Aorta (tissue), 5 donors: ENCODE measurements around the gene SNPH. TPM values are rescaled to one million over a fixed set of nuclear protein-coding genes. Genes with fewer than 3 reads are reported as not detected.

Source experiments
- ATAC-seq: fragments of 200-7000 bp; cut with Tn5 transposase; one replicate; pipeline ENCODE4 v1.9.1; 2022; ENCODE audit warnings: moderate library complexity; ENCODE audit not compliant: low FRiP score
- DNase-seq, 2 donors: peaks; one replicate each; pipeline ENCODE4 v3.0.0-alpha.2; 2020
- H3K27ac ChIP-seq, 2 donors: one replicate each; pipeline ENCODE4 v1.5.1; 2013; ENCODE audit warnings: low read length in 2 of 2, mild to moderate bottlenecking in 2 of 2, moderate library complexity in 2 of 2, control low read depth in 1 of 2, inconsistent platforms in 1 of 2, low read depth in 1 of 2
- H3K27me3 ChIP-seq, 2 donors: one replicate each; pipeline ENCODE4 v1.6.1; 2013; ENCODE audit warnings: control low read depth in 1 of 2, low read length in 1 of 2, mild to moderate bottlenecking in 1 of 2, moderate library complexity in 1 of 2; ENCODE audit not compliant: insufficient read depth in 2 of 2, control insufficient read depth in 1 of 2
- H3K36me3 ChIP-seq, 2 donors: one replicate each; pipeline ENCODE4 v1.6.1; 2013; ENCODE audit warnings: control low read depth in 1 of 2, low read length in 1 of 2, mild to moderate bottlenecking in 1 of 2; ENCODE audit not compliant: insufficient read depth in 2 of 2, control insufficient read depth in 1 of 2
- H3K4me1 ChIP-seq, 2 donors: one replicate each; pipeline ENCODE4 v1.6.1; 2013; ENCODE audit warnings: low read length in 2 of 2, control low read depth in 1 of 2, mild to moderate bottlenecking in 1 of 2, moderate library complexity in 1 of 2; ENCODE audit not compliant: insufficient read depth in 2 of 2, control insufficient read depth in 1 of 2
- H3K4me3 ChIP-seq, 2 donors: one replicate each; pipeline ENCODE4 v1.5.1; 2013; ENCODE audit warnings: low read length in 2 of 2, control low read depth in 1 of 2, mild to moderate bottlenecking in 1 of 2
- H3K9me3 ChIP-seq: one replicate; pipeline ENCODE4 v1.6.1; 2013; ENCODE audit warnings: mild to moderate bottlenecking, low read length; ENCODE audit not compliant: control insufficient read depth
- WGBS, 2 donors: extraction: QIAGEN DNeasy Blood & Tissue Kit; methylation state at CpG; one replicate each; pipeline ENCODE4 v1.1.7; 2013; 5-methylcytosine and 5-hydroxymethylcytosine counted together
- intact Hi-C, 2 donors: fragments of 100-400 bp; cut with DNase I; formaldehyde crosslinking; loops; one replicate each; pipeline versions ENCODE4 v1.14.2 to v1.15.0; 2022
- polyA plus RNA-seq, 2 donors: library from polyadenylated mRNA; stranded (reverse); fragments of 200-250 nt; gene quantifications; one replicate each; pipeline ENCODE4 v1.2.3, GENCODE V29; 2013
- total RNA-seq, 2 donors: library from RNA; stranded (reverse); fragmentation: NEBNext Ultra II Directional; extraction: Animal tissue kit (Norgen Biotek cat#: 25700); gene quantifications; one replicate each; pipeline ENCODE4 v1.2.1, GENCODE V29; 2021
- donor health status: healthy with polysubstance abuse.
- donor health status: Bipolar disorder and iron deficiency.
- donor health status: DM: no; HTN: no; CAD: no.
- donor health status: DM: no; HTN: no; CAD: no.
- donor health status: DM: yes; HTN: yes; CAD: no.

The SNPH gene
- total and polyA plus RNA-seq, 4 donors: 1.3 to 6.8 (median 5.5) TPM

- no peak overlapping the region for H3K4me3 ChIP-seq
- intact Hi-C loops: no loop called here
- DNase-seq: no peak
- H3K9me3 ChIP-seq: no peaks in the 10 kb centered on the region
- H3K27me3 ChIP-seq: no peaks in the 10 kb centered on the region
- H3K4me1 ChIP-seq: no peaks in the 10 kb centered on the region
- WGBS, 2 donors: 91% methylated on average over 2 of the region's 2 CpGs
- H3K36me3 ChIP-seq: no peaks in the 10 kb centered on the region
- ATAC-seq: peak; percentile 36
- no peak overlapping the region for H3K27ac ChIP-seq
Measured at GRCh38 chr20:1332749-1333300, 66.7 kb downstream of the SNPH start.

DNA sequence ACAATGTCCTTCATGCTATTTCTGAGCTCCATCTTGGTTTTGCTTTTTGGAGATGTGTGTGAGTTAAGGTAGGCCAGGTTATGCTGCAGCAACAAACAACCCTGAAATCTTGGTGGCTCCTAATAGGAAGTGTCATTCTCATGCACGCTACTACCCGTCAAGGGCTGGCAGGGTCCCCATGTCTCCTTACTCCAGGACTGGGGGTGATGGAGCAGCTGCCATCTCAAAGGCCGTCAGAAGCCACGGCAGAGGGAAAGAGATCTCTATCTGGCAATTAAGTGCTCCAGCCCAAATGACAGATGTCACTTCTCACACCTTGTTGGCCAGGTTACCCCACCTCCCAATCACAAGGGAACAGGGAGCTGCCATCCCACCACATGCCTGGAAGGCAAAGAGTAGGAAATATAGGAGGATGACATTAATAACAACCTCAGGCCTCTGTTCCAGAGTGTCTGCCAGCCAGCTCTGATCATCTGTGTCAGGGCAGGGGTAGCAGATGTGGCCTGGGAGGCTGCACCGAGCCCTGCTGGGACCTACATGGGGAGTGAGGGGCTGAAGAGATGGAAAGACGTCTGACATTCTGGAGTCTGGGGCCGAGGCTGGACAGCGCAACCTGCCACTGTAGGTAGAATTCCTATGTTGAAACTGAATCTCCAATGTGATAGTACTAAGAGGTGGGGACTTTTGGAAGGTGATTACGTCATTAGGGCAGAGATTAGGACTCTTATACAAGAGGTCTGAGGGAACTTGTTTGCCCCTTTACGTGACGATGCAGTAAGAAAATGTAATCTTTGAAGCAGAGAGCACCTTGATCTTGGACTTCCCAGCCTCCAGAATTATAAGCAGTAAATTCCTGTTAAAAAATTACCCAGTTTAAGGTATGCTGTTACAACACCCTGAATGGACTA is 67.6 kb downstream of the SNPH start:
- H3K27me3 ChIP-seq: no peaks in the 10 kb centered on the region
- 93% methylated on average over 11 of the region's 11 CpGs for WGBS, 2 donors
- ATAC-seq (no peak), DNase-seq (no peak)
- no peaks in the 10 kb centered on the region for H3K9me3 ChIP-seq
- H3K4me3 ChIP-seq: no peak overlapping the region
- H3K27ac ChIP-seq: no peak overlapping the region
- H3K36me3 ChIP-seq: no peaks in the 10 kb centered on the region
- no peaks in the 10 kb centered on the region for H3K4me1 ChIP-seq
- intact Hi-C loops: no loop called here

- no peak for DNase-seq
- WGBS, 2 donors: 83 to 95% methylated on average over 4 of the region's 4 CpGs
- Histone ChIP-seq H3K4me3 (no peak overlapping the region), H3K36me3 (no peaks in the 10 kb centered on the region), H3K4me1 (no peaks in the 10 kb centered on the region), H3K27ac (no peak overlapping the region), H3K9me3 (no peaks in the 10 kb centered on the region), H3K27me3 (no peaks in the 10 kb centered on the region)
- ATAC-seq: no peak
- intact Hi-C loops: no loop called here
Measured at GRCh38 chr20:1334370-1334731, 68.3 kb downstream of the SNPH start.

GRCh38 chr20:1334761-1335160 is 68.7 kb downstream of the SNPH start:
- Histone ChIP-seq H3K4me1 (no peaks in the 10 kb centered on the region), H3K4me3 (no peak overlapping the region), H3K27me3 (no peaks in the 10 kb centered on the region), H3K27ac (no peak overlapping the region), H3K36me3 (no peaks in the 10 kb centered on the region), H3K9me3 (no peaks in the 10 kb centered on the region)
- intact Hi-C loops: no loop called here
- no peak for ATAC-seq
- no peak for DNase-seq
- WGBS, 2 donors: 76 to 78% methylated on average over 3 of the region's 3 CpGs

DNA sequence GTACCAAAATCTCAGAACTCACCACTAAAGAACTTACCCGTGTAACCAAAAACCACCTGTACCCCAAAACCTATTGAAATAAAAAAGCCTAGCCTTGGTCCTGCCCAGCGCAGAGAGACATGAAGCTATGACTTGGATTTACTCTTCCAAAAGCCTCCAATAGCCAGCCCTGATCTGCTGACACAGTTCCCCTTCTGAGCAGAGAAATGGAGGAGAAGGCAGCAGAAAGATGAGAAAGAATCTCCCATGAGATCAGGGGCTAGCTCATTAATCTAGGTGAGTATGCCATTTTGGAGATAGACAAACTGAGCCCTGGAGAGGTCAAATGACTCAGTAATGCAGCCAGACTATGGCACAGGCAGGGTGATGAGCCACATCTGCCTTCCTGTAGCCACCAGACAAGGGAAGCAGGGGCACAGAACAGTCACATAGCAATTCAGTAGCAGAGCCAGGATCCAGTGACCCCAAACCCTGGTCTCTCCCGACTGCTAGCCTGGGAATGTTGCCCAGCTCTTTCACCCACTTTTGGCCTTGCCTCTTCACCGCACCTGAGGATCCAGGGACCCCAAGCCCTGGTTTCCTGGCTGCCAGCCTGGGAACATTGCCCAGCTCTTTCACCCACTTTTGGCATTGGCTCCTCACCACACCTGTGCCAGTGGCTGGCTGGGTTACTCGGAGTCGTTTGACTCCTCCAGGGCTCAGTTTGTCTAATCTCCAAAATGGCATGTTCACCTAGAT is 70.0 kb downstream of the SNPH start:
- H3K4me3 ChIP-seq: no peak overlapping the region
- no peaks in the 10 kb centered on the region for H3K9me3 ChIP-seq
- H3K27ac ChIP-seq: no peak overlapping the region
- no peaks in the 10 kb centered on the region for H3K27me3 ChIP-seq
- no peaks in the 10 kb centered on the region for H3K36me3 ChIP-seq
- DNase-seq: no peak
- no peak for ATAC-seq
- H3K4me1 ChIP-seq: no peaks in the 10 kb centered on the region
- intact Hi-C loops: no loop called here
- 67 to 77% methylated on average over 6 of the region's 6 CpGs for WGBS, 2 donors

DNA sequence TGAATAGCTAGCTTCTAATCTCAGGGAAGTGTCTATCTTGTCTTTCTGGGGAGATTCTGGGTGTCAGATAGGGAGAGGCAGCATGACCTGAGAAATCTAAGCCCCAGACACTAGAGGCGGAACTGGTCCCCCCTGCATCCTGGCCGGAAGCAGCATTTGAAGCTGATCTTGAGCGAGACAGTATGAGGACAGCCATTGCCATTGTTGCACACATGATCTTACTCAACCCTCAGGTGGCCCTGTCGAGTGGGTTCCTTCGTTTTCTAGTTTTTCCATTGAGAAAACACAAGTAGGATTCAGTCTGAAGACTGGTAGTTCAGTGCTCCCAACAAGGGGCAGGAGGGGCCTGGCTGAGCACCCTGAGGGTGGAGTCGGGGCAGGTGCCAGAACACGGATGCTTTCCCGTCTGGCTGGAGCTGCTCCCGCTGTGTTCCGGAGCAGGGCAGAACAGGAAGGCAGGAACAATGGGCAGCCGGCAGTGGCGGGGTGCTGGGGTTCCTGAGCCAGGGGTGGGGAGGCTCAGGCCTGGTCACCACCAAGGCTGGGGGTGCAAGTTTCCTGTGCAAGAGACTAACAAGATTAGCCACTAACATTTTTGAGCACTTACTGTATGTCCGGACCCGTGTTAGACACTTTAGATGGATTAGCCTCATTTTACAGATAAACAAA is 70.7 kb downstream of the SNPH start:
- Histone ChIP-seq H3K36me3 (no peaks in the 10 kb centered on the region), H3K4me1 (no peaks in the 10 kb centered on the region), H3K27me3 (no peaks in the 10 kb centered on the region), H3K4me3 (no peak overlapping the region), H3K9me3 (no peaks in the 10 kb centered on the region), H3K27ac (no peak overlapping the region)
- peak; percentile 67 to 86 for DNase-seq
- ATAC-seq: peak; percentile 83
- 16% methylated on average over 14 of the region's 14 CpGs for WGBS, 2 donors
- intact Hi-C loops: no loop called here

DNA sequence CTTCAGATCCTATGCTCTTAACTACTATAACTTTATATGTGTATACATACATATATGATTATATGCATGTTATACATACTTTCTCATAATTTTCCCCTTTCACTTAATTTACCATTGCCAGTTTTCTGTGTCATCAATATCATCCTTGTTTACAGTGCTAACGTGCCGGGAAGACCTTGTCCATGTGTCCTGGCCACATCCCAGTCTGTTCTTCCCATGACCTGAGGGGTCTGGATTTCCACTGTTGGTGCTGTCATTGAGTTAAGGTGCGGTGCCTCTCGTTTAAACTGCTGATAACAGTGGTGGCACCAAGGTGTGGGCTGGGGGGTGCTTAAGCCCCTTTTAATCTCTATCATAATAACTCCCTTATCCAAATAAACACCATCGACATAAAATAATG is 71.3 kb downstream of the SNPH start:
- Histone ChIP-seq H3K27me3 (no peaks in the 10 kb centered on the region), H3K4me1 (no peaks in the 10 kb centered on the region), H3K4me3 (no peak overlapping the region), H3K9me3 (no peaks in the 10 kb centered on the region), H3K27ac (no peak overlapping the region), H3K36me3 (no peaks in the 10 kb centered on the region)
- intact Hi-C loops: no loop called here
- no peak for DNase-seq
- 52 to 56% methylated on average over 5 of the region's 5 CpGs for WGBS, 2 donors
- ATAC-seq: no peak

DNA sequence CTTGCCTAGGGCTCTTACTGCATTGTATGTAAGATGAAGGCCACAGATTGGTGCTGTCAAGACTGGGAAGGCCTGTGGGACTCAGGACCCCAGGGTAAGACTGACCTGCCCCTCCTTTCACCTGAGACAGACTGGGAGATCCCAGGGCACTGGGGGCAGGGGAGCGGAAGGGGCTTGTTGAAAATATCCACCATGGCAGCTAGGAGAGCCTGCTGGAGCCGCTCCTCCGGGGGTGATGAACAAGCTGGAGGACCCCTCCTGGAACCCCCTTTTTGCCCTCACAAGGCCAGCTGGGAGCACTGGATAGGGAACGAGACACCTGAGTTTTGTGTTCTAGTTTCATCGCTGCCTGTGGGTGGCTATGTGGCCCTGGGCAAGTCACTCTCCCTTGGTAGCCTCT is 72.0 kb downstream of the SNPH start:
- Histone ChIP-seq H3K4me3 (no peak overlapping the region), H3K36me3 (no peaks in the 10 kb centered on the region), H3K27me3 (no peaks in the 10 kb centered on the region), H3K27ac (no peak overlapping the region), H3K9me3 (no peaks in the 10 kb centered on the region), H3K4me1 (no peaks in the 10 kb centered on the region)
- ATAC-seq (no peak), DNase-seq (peak in 1 of 2 donors; percentile 55)
- intact Hi-C loops: no loop called here
- 92 to 95% methylated on average over 5 of the region's 5 CpGs for WGBS, 2 donors
